Measurements from ENCODE around the gene SUMO1. TPM values are rescaled to one million over a fixed set of nuclear protein-coding genes. Genes with fewer than 3 reads are reported as not detected.

SUMO1 gene
- 102 and 113 TPM in 2 replicates for total RNA-seq (2014; rRNA removed; shearing (Covaris generic))

GRCh38 chr2:202238234-202239197 is at the start of gene SUMO1:
Gene SUMO1 (minus strand): TSS chr2:202238597. CDS start chr2:202238451, 146 bp downstream.

DNA sequence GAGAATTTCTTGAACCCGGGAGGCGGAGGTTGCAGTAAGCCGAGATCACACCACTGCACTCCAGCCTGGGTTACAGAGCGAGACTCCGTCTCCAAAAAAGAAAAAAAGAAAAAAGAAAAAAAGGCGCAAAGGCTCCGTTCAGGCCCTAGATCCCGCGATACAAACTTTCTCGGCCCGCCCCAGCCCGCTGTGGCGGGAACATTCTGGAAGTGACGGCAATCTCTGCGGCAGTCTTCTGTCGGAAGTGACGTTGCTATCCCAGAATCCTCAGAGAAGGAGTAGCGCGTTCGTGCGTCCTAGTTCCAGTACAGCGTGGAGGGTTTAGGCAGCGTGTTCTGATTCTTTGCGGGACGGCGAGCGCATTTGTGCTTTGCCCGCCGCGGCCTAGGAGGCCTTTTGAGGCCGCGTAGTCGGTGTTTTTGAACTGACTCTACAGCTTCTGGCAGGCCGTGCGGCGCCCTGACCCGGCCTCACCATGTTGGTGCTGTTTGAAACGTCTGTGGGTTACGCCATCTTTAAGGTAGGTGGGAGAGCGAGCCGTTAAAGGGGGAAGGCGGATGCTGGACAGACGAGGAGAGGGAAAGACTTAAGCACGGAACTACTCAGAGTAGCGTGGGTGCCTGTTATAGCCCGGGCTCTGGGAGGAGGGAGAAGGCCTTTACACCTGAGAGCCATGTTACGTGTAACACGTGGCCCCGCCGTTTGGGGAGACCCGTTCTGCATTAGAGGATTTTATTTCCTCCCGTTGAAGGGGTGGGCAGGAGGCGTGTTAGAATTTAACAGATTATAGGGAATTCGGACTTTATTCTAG is 27.3 kb upstream of the SUMO1 start, which contains the start of gene NOP58:
Gene NOP58, plus strand, starts transcription at position 297 of the 811 bp plus-strand sequence. Its CDS starts 179 bp downstream, at position 476.

Small RNA genes lying within 50 kb of the gene (small RNA-seq; reads per million reads assigned to genes)
- gene AC079354.2 (not detected), gene RF00575 (not detected), gene SNORD70 (108 reads per million, percentile 96 among the genes with 10 or more reads in this experiment)

Other genes with a start within 250 kb of the SUMO1 start
- 13.5 and 14.6 TPM in 2 replicates for gene FZD7, start 204.7 kb downstream of the SUMO1 start, total RNA-seq (2014; rRNA removed; shearing (Covaris generic))
- 0.08 TPM in 1 of 2 replicates, not detected in the other for gene KIAA2012, start 165.3 kb downstream of the SUMO1 start, total RNA-seq (2014; rRNA removed; shearing (Covaris generic))
- gene NOP58, start 27.2 kb upstream of the SUMO1 start, total RNA-seq (2014; rRNA removed; shearing (Covaris generic)) = 104 and 125 TPM in 2 replicates
- 3.7 and 4.7 TPM in 2 replicates for gene BMPR2, start 137.7 kb upstream of the SUMO1 start, total RNA-seq (2014; rRNA removed; shearing (Covaris generic))